Subcutaneous adipose tissue (tissue), 4 donors: ENCODE results near the gene JAZF1. TPM values are rescaled to one million over a fixed set of nuclear protein-coding genes. Genes with fewer than 3 reads are reported as not detected.

Experiments
- total RNA-seq, 4 donors: library from RNA; depleted of rRNA; stranded (reverse); fragments of >200 nt; gene quantifications; one replicate each; pipeline ENCODE4 v1.1.0, GENCODE V29; 2016
- TF ChIP-seq, protein P1 (sequence below): fragments of 450-650 bp; IDR thresholded peaks from one replicate; pipeline ENCODE4 v1.5.1; 2016; ENCODE audit warnings: low read depth, mild to moderate bottlenecking, control low read depth, antibody characterized with exemption, moderate library complexity

JAZF1 gene
- total RNA-seq, 4 donors from 2014 or later = 12.6 to 35.9 (median 23.2) TPM

DNA sequence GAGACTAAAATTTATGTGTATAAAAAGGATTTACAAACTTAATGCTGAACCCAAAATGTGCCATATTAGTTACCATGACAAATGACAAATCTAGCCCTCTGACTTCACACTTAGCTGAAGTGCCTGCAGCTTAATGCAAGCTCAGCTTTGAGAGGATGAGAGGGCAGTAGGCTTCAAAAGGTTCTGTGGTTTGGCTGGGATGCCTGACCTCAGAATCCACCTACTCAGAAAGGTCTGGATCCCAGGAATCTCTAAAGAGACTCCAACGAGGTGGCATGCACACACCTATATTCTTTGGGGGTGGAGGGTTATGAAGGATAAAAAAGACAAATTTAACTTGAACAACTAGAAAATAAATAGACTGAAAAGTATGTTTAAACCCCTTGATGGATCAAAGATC lies 227.2 kb downstream of the JAZF1 start:
- TF ChIP-seq, protein P1, sequence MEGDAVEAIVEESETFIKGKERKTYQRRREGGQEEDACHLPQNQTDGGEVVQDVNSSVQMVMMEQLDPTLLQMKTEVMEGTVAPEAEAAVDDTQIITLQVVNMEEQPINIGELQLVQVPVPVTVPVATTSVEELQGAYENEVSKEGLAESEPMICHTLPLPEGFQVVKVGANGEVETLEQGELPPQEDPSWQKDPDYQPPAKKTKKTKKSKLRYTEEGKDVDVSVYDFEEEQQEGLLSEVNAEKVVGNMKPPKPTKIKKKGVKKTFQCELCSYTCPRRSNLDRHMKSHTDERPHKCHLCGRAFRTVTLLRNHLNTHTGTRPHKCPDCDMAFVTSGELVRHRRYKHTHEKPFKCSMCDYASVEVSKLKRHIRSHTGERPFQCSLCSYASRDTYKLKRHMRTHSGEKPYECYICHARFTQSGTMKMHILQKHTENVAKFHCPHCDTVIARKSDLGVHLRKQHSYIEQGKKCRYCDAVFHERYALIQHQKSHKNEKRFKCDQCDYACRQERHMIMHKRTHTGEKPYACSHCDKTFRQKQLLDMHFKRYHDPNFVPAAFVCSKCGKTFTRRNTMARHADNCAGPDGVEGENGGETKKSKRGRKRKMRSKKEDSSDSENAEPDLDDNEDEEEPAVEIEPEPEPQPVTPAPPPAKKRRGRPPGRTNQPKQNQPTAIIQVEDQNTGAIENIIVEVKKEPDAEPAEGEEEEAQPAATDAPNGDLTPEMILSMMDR = no peak

DNA sequence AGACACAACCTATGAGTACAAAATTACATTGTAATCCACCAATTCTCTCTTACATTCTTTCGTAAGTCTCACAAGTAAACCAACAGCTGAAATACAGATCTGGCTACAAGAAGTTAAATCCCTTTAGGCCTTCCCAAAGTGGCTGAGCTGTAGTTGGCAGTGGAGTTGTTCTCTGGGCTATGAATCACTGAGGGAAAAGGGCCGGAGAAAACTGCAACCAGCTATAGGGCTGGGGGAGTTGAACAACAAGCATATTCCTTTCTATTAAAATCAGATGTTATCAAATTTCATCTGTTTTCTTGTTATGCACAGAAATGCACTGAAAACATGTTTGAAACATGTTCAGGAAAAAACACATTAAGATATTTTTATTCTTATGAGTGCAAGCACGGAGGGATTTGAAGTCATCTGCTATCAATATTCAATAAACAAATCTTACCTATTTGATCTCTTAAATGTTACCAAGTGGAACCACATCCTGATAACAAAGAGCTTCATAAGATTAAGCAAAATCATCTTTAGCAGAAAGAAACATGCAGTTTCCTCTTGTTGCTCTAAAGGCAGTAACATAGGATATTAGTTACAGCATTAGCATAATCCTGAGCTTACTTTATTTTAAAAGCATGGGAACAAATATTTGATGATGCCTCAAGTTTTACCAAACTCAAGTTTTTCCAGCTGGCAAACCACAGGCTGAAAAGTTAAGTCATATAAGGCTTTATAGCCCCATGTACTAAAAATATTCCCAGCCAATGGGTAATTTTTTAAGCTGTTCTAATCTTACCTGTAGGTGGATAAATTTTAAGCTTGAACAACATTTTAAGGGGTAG lies 227.9 kb downstream of the JAZF1 start:
- TF ChIP-seq, protein P1 = no peak

DNA sequence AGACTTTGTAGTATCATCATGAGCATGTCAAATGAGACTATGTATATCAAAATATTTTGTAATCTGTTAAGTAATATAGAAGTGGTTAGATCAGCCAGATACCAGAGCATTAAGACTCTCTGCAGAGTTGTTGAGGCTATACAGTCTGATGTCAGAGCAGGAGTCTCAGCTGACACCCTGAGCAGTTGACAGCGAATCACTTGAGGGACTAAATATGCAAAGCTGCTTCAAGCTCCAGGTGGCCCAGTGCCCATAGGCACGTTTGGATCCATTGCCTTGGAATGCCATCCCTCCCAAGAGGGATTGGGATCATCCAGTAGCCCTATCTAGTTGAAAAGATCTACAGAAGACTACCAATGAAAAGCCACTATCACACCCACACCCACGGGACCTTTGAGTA lies 230.5 kb downstream of the JAZF1 start:
- TF ChIP-seq, protein P1 = no peak

DNA sequence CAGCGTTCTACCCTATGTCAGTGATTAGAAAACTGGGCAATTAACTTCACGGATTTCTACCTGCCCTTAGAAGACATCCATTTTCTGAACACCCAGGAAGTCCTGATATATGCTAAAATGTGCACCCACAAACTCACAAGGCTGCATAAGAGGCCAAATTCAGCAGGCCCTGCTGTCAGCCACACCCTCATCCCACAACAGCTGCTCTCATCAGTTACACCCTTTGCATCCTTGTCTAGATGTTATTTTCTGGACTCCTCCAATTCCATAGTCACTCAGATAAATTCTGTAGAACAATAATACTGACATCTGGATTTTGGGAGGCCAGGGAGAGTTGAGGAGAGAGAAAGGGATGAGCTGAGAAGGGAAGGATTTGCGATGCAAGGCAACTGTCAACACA lies 231.7 kb downstream of the JAZF1 start:
- TF ChIP-seq, protein P1 = no peak

DNA sequence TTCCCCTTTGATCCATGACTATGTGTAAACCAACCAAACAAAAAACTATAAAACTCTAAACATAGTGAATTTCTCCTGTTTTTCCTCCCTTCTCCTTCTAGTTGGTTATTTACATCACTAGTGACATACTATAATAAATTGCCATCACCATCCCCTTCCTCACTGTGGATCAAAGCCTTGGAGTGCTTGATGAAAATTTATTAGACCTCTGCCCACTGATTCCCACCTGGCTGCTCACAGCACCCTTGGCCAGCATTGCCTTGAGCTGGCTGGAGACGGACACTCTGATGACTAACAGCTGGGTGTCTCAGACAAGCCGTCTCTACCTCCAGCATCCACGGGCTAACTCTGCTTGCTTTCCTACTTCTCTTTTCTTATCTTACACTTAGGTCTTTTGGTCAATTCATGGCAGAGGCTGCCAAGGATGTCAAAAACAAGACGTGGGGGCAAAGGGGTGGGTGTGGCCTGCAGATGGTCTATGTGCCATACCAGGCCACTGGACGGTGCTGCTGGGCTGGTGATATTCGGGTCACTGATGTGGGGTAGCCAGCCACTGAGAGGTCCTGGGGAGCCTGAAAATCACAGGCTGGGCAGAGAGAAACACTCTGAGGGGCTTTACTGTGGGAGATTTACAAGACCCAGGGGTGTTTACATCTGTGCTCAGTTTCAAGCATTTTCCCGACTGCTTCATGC lies 232.9 kb downstream of the JAZF1 start:
- TF ChIP-seq, protein P1 = no peak

DNA sequence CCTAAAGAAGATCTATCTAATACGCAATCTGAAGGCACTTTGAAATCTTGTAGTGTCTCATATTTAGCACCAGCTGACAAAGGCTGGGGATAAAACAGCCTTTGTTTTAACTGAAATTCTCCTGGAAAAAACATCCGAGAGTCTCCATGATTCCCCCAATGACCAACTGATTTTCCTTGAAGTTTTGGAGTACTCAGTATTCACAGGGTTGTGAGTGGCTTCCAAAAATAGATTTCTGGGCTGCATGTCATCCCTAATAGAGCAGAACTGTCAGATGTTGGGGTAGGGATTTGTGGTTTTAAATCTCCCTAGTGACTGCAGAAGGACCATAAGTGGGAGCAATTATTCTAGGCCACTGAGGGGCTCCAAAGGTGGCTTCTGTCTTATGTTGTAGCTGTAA lies 234.2 kb downstream of the JAZF1 start:
- TF ChIP-seq, protein P1 = no peak

DNA sequence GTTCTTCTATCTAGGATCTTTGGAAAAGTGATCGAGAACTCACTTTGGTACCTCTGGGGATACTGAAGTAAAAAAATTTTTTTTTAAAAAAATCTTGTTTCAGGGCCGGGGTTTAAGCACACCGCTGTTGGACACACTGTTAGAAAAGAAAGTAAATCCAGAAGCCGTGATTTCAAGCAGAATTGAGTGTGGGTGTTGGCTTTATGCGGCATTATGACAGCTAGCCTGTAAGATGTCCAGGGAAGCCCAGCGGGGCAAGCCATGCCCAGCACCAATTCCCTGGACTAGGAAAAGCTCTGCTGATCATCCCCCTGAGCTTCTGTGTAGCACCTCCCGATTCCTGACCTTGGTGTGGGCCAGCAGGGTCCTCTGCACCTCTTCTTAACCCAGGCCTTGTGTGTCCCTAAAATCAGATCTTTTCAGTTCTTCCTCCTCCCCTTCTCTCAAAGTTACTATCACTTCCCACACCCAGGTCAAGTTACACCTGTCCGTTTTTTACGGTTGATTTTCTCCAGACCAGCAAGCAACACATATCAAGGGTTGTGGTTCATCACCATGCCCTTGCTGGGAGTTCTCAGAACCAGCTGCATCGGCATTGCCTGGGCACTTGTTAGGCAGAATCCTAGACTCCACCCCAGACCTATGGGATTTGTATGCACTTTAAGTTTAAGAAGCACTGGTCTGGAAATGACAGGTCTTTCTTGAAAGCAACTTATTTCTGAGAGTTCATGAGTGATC lies 235.4 kb downstream of the JAZF1 start:
- TF ChIP-seq, protein P1 = no peak
